H1 (cell line): ENCODE data around the gene PGRMC1. TPM values are rescaled to one million over a fixed set of nuclear protein-coding genes. Genes with fewer than 3 reads are reported as not detected.
"Not testable (repeated sequence)": the region's sequence is repeated elsewhere in the genome, so short reads cannot be mapped to it uniquely, and the experiment has no call there.

ENCODE experiments used
- CTCF ChIA-PET: fragments of 300-600 bp; sonication (Branson Sonifier 250); formaldehyde crosslinking; loops from one replicate; lab custom pipeline; 2021; ENCODE audit not compliant: partially characterized antibody; lab: Charles Lee
- POLR2A ChIA-PET: fragments of 300-600 bp; sonication (Branson Sonifier 250); formaldehyde crosslinking; loops from one replicate; lab custom pipeline; 2021; ENCODE audit warnings: inconsistent platforms; ENCODE audit not compliant: partially characterized antibody; lab: Charles Lee
- DNase-seq, 2 experiments: peaks; one replicate each; pipeline versions ENCODE4 v3.0.0 to v3.0.0-alpha.2; 2010 to 2022; ENCODE audit warnings: low spot score in 2 of 2, low read depth in 1 of 2, mixed read lengths in 1 of 2
- FAIRE-seq: peaks from 2 replicates; lab custom pipeline; 2011; peaks lifted over from hg19 to GRCh38; lab: Jason Lieb, UNC
- H2AFZ ChIP-seq: 2 replicates; pipeline ENCODE4 v1.8.1; 2012; ENCODE audit warnings: low read length, inconsistent platforms
- H2AK5ac ChIP-seq: 2 replicates; pipeline ENCODE4 v1.6.1; 2013; ENCODE audit warnings: low read depth, low read length
- H2BK120ac ChIP-seq: replicated peaks from 2 replicates; pipeline ENCODE3; 2013; ENCODE audit warnings: low read depth, low read length, inconsistent platforms
- H2BK12ac ChIP-seq: 2 replicates; pipeline ENCODE4 v1.6.1; 2013; ENCODE audit warnings: low read depth, low read length
- H2BK15ac ChIP-seq: 2 replicates; pipeline ENCODE4 v1.6.1; 2013; ENCODE audit warnings: low read length
- H2BK20ac ChIP-seq: 2 replicates; pipeline ENCODE4 v1.6.1; 2013; ENCODE audit warnings: low read length
- H2BK5ac ChIP-seq: 2 replicates; pipeline ENCODE4 v1.6.1; 2013; ENCODE audit warnings: low read depth, low read length
- H3K14ac ChIP-seq: 2 replicates; pipeline ENCODE4 v1.6.1; 2013; ENCODE audit warnings: inconsistent platforms; ENCODE audit not compliant: insufficient read length
- H3K18ac ChIP-seq: 2 replicates; pipeline ENCODE4 v1.6.1; 2013; ENCODE audit warnings: low read length; ENCODE audit errors: extremely low read depth
- H3K23ac ChIP-seq: 2 replicates; pipeline ENCODE4 v1.6.1; 2013; ENCODE audit warnings: inconsistent platforms; ENCODE audit not compliant: insufficient read length
- H3K23me2 ChIP-seq: 2 replicates; pipeline ENCODE4 v1.6.1; 2013; ENCODE audit warnings: low read depth, low read length
- H3K27ac ChIP-seq: 2 replicates; pipeline ENCODE4 v1.6.1; 2011; ENCODE audit warnings: low read depth, low read length, inconsistent platforms
- H3K27me3 ChIP-seq, 4 experiments: replicated peaks in 1 of 4; 1 replicate in 1 of 4; 2 replicates in 3 of 4; pipeline versions ENCODE4 v1.6.1 to v1.8.1; 2011 to 2013; ENCODE audit warnings: low read length in 3 of 4, mild to moderate bottlenecking in 3 of 4, inconsistent platforms in 2 of 4, mixed read lengths in 2 of 4, moderate library complexity in 1 of 4; ENCODE audit not compliant: control insufficient read depth in 3 of 4, insufficient read depth in 3 of 4; ENCODE audit errors: extremely low read depth in 1 of 4
- H3K36me3 ChIP-seq, 4 experiments: 2 replicates each; pipeline versions ENCODE4 v1.6.1 to v1.8.1; 2011 to 2013; ENCODE audit warnings: mild to moderate bottlenecking in 4 of 4, low read length in 3 of 4, moderate library complexity in 2 of 4, control low read depth in 1 of 4, inconsistent platforms in 1 of 4; ENCODE audit not compliant: insufficient read depth in 4 of 4, control insufficient read depth in 2 of 4
- H3K4ac ChIP-seq: replicated peaks from 2 replicates; pipeline ENCODE3; 2013; ENCODE audit warnings: low read length, low read depth, mixed read lengths, inconsistent platforms; ENCODE audit not compliant: insufficient read length
- H3K4me1 ChIP-seq, 4 experiments: replicated peaks in 1 of 4; 1 replicate in 1 of 4; 2 replicates in 3 of 4; pipeline versions ENCODE4 v1.6.1 to v1.8.1; 2011 to 2013; ENCODE audit warnings: low read length in 3 of 4, inconsistent platforms in 2 of 4, mixed read lengths in 1 of 4; ENCODE audit not compliant: insufficient read depth in 4 of 4, control insufficient read depth in 3 of 4
- H3K4me2 ChIP-seq, 2 experiments: 2 replicates each; pipeline versions ENCODE4 v1.6.1 to v1.8.1; 2011 to 2013; ENCODE audit warnings: low read depth in 2 of 2, low read length in 2 of 2, control low read depth in 1 of 2, inconsistent platforms in 1 of 2, mild to moderate bottlenecking in 1 of 2; ENCODE audit not compliant: insufficient read depth in 1 of 2
- H3K4me3 ChIP-seq, 4 experiments: fragments of 200-600, 300-600 bp in 1 of 4; sonication (generic), shearing (Covaris generic), sonication (Bioruptor Twin) in 1 of 4; 2 replicates each; pipeline versions ENCODE4 v1.5.1 to v1.8.1; 2011 to 2016; ENCODE audit warnings: low read length in 4 of 4, low read depth in 3 of 4, control low read depth in 2 of 4, inconsistent platforms in 2 of 4, mild to moderate bottlenecking in 2 of 4, mixed read lengths in 1 of 4, moderate library complexity in 1 of 4; ENCODE audit not compliant: insufficient read depth in 2 of 4; ENCODE audit errors: extremely low read depth in 1 of 4
- H3K56ac ChIP-seq: replicated peaks from 2 replicates; pipeline ENCODE3; 2013; ENCODE audit warnings: low read depth, mild to moderate bottlenecking, mixed read lengths, low read length, inconsistent platforms; ENCODE audit not compliant: insufficient read length
- H3K79me1 ChIP-seq: 2 replicates; pipeline ENCODE4 v1.6.1; 2013; ENCODE audit warnings: low read depth, low read length, control low read depth
- H3K79me2 ChIP-seq, 2 experiments: 2 replicates each; pipeline versions ENCODE4 v1.6.1 to v1.8.1; 2012 to 2013; ENCODE audit warnings: low read length in 2 of 2, mild to moderate bottlenecking in 2 of 2, inconsistent platforms in 1 of 2; ENCODE audit not compliant: insufficient read depth in 2 of 2, control insufficient read depth in 1 of 2
- H3K9ac ChIP-seq, 4 experiments: replicated peaks in 1 of 4; 1 replicate in 1 of 4; 2 replicates in 3 of 4; pipeline versions ENCODE4 v1.6.1 to v1.8.1; 2011 to 2013; ENCODE audit warnings: low read depth in 3 of 4, low read length in 3 of 4, control low read depth in 2 of 4, mild to moderate bottlenecking in 2 of 4, moderate library complexity in 2 of 4, inconsistent platforms in 1 of 4; ENCODE audit errors: extremely low read depth in 1 of 4
- H3K9me3 ChIP-seq, 2 experiments: 2 replicates each; pipeline versions ENCODE4 v1.6.1 to v1.8.1; 2012 to 2013; ENCODE audit warnings: mild to moderate bottlenecking in 2 of 2, moderate library complexity in 2 of 2, control low read depth in 1 of 2, inconsistent platforms in 1 of 2, low read depth in 1 of 2, low read length in 1 of 2, mixed read lengths in 1 of 2; ENCODE audit not compliant: insufficient read depth in 2 of 2
- H4K20me1 ChIP-seq, 2 experiments: replicated peaks in 1 of 2; 2 replicates each; pipeline versions ENCODE3 to v1.8.1; 2011 to 2013; ENCODE audit warnings: inconsistent platforms in 2 of 2, low read length in 2 of 2, mild to moderate bottlenecking in 1 of 2; ENCODE audit not compliant: insufficient read depth in 2 of 2, control insufficient read depth in 1 of 2
- H4K5ac ChIP-seq: 2 replicates; pipeline ENCODE4 v1.6.1; 2013; ENCODE audit warnings: low read length, low read depth, mixed read lengths, inconsistent platforms; ENCODE audit not compliant: insufficient read length
- H4K8ac ChIP-seq: 2 replicates; pipeline ENCODE4 v1.8.0; 2013; ENCODE audit warnings: mild to moderate bottlenecking, moderate library complexity, low read length, inconsistent platforms; ENCODE audit not compliant: insufficient read depth; ENCODE audit errors: extremely low read depth
- H4K91ac ChIP-seq: replicated peaks from 2 replicates; pipeline ENCODE3; 2013; ENCODE audit warnings: low read length, mixed read lengths, inconsistent platforms; ENCODE audit not compliant: insufficient read length
- CEBPB ChIP-seq: IDR thresholded peaks from 2 replicates; pipeline ENCODE4 v1.6.1; 2012; ENCODE audit warnings: low read depth, low read length
- KDM5A ChIP-seq: fragments of 200-600 bp; IDR thresholded peaks from 2 replicates; pipeline ENCODE4 v1.7.1; 2012; ENCODE audit warnings: mild to moderate bottlenecking, low read length, inconsistent platforms, mixed read lengths
- WGBS, 2 experiments: shearing (Covaris generic) in 1 of 2; methylation state at CpG; one replicate each; pipeline versions ENCODE4 v1.1.6 to v1.1.7; 2013 to 2015; ENCODE audit warnings: low lambda C conversion rate in 2 of 2, mixed read lengths in 2 of 2, inconsistent platforms in 1 of 2, low coverage in 1 of 2, missing lambda C conversion rate in 1 of 2; ENCODE audit not compliant: insufficient replicate concordance in 2 of 2, insufficient coverage in 1 of 2, insufficient read length in 1 of 2; ENCODE audit errors: extremely low coverage in 1 of 2, missing lambda C conversion rate in 1 of 2; 5-methylcytosine and 5-hydroxymethylcytosine counted together
- polyA plus RNA-seq, 7 experiments: library from polyadenylated mRNA; depleted of rRNA in 3 of 7; stranded (reverse) in 5 of 7; unstranded in 2 of 7; fragments of >200 nt in 5 of 7; fragments of 200-250 nt in 2 of 7; gene quantifications; 1 replicate in 5 of 7; 2 replicates in 1 of 7; 4 replicates in 1 of 7; pipeline versions ENCODE4 v1.2.1 to v1.2.3, GENCODE V29; 2011 to 2013; ENCODE audit warnings: missing spikeins in 2 of 7, mixed read lengths in 2 of 7
- total RNA-seq: library from RNA; stranded (reverse); fragmentation: NEBNext Ultra II Directional; extraction: Animal tissue kit (Norgen Biotek cat#: 25700); gene quantifications from 2 replicates; pipeline ENCODE4 v1.2.1, GENCODE V29; 2021

Gene PGRMC1
- total and polyA plus RNA-seq, 2 of the 8 experiments (the other 6 are each of a cell fraction or from before 2014, with no cell fraction given) = 127 to 248 TPM

GRCh38 chrX:119206203-119206602 is 29.9 kb upstream of the PGRMC1 start:
- ChIA-PET CTCF (interaction anchor here (0.8 to 5.5 kb wide), 4 partner anchors 11 to 88 kb away, joined by 3 to 24 read pairs (median 3); no protein-coding TSS in a partner anchor), POLR2A (no interaction called here)
- Histone ChIP-seq H3K23ac (no peak overlapping the region), H3K4me1 (no peaks in the 10 kb centered on the region), H2BK12ac (no peak overlapping the region), H4K20me1 (no peaks in the 10 kb centered on the region), H4K8ac (no peak overlapping the region), H3K9ac (no peak overlapping the region), H3K56ac (no peak overlapping the region), H3K27ac (no peak overlapping the region), H3K36me3 (no peaks in the 10 kb centered on the region), H3K27me3 (no peaks in the 10 kb centered on the region), H2AFZ (no peak overlapping the region), H3K79me1 (no peaks in the 10 kb centered on the region), H2BK15ac (no peak overlapping the region), H3K9me3 (peaks cover 0 to 8% of the 10 kb centered on the region in 2 experiments; a peak in 1 of 4 replicates), H3K14ac (no peak overlapping the region), H3K4ac (no peak overlapping the region), H2BK20ac (no peak overlapping the region), H3K79me2 (no peaks in the 10 kb centered on the region), H3K18ac (no peak overlapping the region; the same call in 1 of the 2 replicates), H3K4me3 (no peak overlapping the region), H4K91ac (no peak overlapping the region), H2AK5ac (no peak overlapping the region), H3K23me2 (no peaks in the 10 kb centered on the region), H4K5ac (no peak overlapping the region), H2BK120ac (no peak overlapping the region), H3K4me2 (no peak overlapping the region), H2BK5ac (no peak overlapping the region)
- DNase-seq (no peak), FAIRE-seq (no peak)
- TF ChIP-seq CEBPB (peak; percentile 21; the same call in 1 of the 2 replicates), KDM5A (no peak)
- 96% methylated on average over 5 of the region's 5 CpGs; no CpG with 5 or more reads in 1 of the 2 experiments for WGBS, 2 experiments

- H3K79me2 ChIP-seq, H2BK12ac ChIP-seq, H3K79me1 ChIP-seq, H3K14ac ChIP-seq, H3K23me2 ChIP-seq, H3K4me2 ChIP-seq, H4K8ac ChIP-seq, POLR2A ChIA-PET, FAIRE-seq, H2BK120ac ChIP-seq, H4K91ac ChIP-seq, H3K18ac ChIP-seq, H2BK15ac ChIP-seq, H4K20me1 ChIP-seq, H3K36me3 ChIP-seq, H3K27me3 ChIP-seq, H2BK20ac ChIP-seq, H3K27ac ChIP-seq, H3K4me1 ChIP-seq, H2AFZ ChIP-seq, H3K56ac ChIP-seq, H3K4ac ChIP-seq, H3K9me3 ChIP-seq, DNase-seq, H4K5ac ChIP-seq, H2AK5ac ChIP-seq, H3K4me3 ChIP-seq, H2BK5ac ChIP-seq, H3K23ac ChIP-seq, H3K9ac ChIP-seq: not testable (repeated sequence)
- 94% methylated on average over 10 of the region's 10 CpGs; no CpG with 5 or more reads in 1 of the 2 experiments for WGBS, 2 experiments
- CTCF ChIA-PET = interaction anchor here (1.3 to 5.5 kb wide), 2 partner anchors 13 to 89 kb away, joined by 3 to 24 read pairs; no protein-coding TSS in a partner anchor
Observed at GRCh38 chrX:119207483-119207882, 28.6 kb upstream of the PGRMC1 start.
